A673 (cell line): ENCODE measurements around the gene HSPA1A.

ENCODE experiments used
- EZH2 ChIP-seq: fragments of 200-600 bp; sonication (generic); IDR thresholded peaks from 2 replicates; pipeline ENCODE4 v1.6.1; 2017; ENCODE audit warnings: borderline replicate concordance, low read depth, mild to moderate bottlenecking, mixed read lengths, antibody characterized with exemption, low read length; ENCODE audit not compliant: poor library complexity, severe bottlenecking
- TF ChIP-seq, protein P1 (sequence below): fragments of 300-800, 200-600 bp; sonication (generic); conservative IDR thresholded peaks from 2 replicates; pipeline ENCODE4 v1.5.1; 2017; ENCODE audit warnings: low read depth, mild to moderate bottlenecking, antibody characterized with exemption, low read length, moderate library complexity, mixed read lengths

DNA sequence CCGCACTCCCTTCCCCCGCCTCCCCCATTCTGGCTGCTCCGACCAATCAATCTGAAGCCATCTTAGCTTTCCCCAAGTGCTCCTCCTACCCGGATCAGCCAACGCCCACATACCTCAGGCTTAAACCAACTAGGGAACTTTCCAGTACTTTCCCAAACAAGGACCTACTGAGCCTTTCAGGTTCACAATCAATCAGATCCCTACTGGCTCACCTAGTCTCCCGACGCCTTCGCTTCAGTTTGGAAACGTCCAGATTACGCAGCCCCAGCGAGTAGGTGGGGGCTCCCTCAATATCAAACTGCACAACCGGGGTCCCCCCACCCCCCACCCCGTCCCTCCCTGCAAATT, 692 bp upstream of the HSPA1A start:
- TF ChIP-seq, protein P1, sequence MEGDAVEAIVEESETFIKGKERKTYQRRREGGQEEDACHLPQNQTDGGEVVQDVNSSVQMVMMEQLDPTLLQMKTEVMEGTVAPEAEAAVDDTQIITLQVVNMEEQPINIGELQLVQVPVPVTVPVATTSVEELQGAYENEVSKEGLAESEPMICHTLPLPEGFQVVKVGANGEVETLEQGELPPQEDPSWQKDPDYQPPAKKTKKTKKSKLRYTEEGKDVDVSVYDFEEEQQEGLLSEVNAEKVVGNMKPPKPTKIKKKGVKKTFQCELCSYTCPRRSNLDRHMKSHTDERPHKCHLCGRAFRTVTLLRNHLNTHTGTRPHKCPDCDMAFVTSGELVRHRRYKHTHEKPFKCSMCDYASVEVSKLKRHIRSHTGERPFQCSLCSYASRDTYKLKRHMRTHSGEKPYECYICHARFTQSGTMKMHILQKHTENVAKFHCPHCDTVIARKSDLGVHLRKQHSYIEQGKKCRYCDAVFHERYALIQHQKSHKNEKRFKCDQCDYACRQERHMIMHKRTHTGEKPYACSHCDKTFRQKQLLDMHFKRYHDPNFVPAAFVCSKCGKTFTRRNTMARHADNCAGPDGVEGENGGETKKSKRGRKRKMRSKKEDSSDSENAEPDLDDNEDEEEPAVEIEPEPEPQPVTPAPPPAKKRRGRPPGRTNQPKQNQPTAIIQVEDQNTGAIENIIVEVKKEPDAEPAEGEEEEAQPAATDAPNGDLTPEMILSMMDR = no peak
- no peak for TF ChIP-seq EZH2
